Neural progenitor cell (in vitro differentiated cells): ENCODE measurements around the gene FANCL. TPM values are rescaled to one million over a fixed set of nuclear protein-coding genes. Genes with fewer than 3 reads are reported as not detected.
"Not testable (repeated sequence)": the region's sequence is repeated elsewhere in the genome, so short reads cannot be mapped to it uniquely, and the experiment has no call there.

Experiments used
- DNase-seq: peaks from one replicate; pipeline ENCODE4 v3.0.0-alpha.2; 2016; ENCODE audit warnings: low spot score
- H2AFZ ChIP-seq: fragments of 200-600 bp; sonication (generic); replicated peaks from 2 replicates; pipeline ENCODE4 v1.6.1; 2016; ENCODE audit warnings: antibody characterized with exemption
- H3F3A ChIP-seq: fragments of 200-600 bp; sonication (generic); 2 replicates; pipeline ENCODE4 v1.6.1; 2016; ENCODE audit warnings: antibody characterized with exemption, low read depth
- H3K27ac ChIP-seq: fragments of 200-600 bp; sonication (generic); 2 replicates; pipeline ENCODE4 v1.5.1; 2016; ENCODE audit warnings: mild to moderate bottlenecking
- H3K27me3 ChIP-seq: fragments of 200-600 bp; sonication (generic); 2 replicates; pipeline ENCODE4 v1.6.1; 2016; ENCODE audit warnings: mild to moderate bottlenecking, moderate library complexity
- H3K36me3 ChIP-seq: fragments of 200-600 bp; sonication (generic); 2 replicates; pipeline ENCODE4 v1.5.1; 2016
- H3K4me1 ChIP-seq: fragments of 200-600 bp; sonication (generic); 2 replicates; pipeline ENCODE4 v1.6.1; 2016; ENCODE audit warnings: mixed run types
- H3K4me2 ChIP-seq: fragments of 200-600 bp; sonication (generic); 2 replicates; pipeline ENCODE4 v1.6.1; 2016
- H3K4me3 ChIP-seq: fragments of 200-600 bp; sonication (generic); 2 replicates; pipeline ENCODE4 v1.5.1; 2016
- H3K79me2 ChIP-seq: fragments of 200-600 bp; sonication (generic); 2 replicates; pipeline ENCODE4 v1.6.1; 2016; ENCODE audit warnings: low read depth
- H3K9ac ChIP-seq: fragments of 200-600 bp; sonication (generic); 2 replicates; pipeline ENCODE4 v1.6.1; 2016
- H3K9me3 ChIP-seq: fragments of 200-600 bp; sonication (generic); 2 replicates; pipeline ENCODE4 v1.5.1; 2016; ENCODE audit warnings: low read depth
- H4K20me1 ChIP-seq: fragments of 200-600 bp; sonication (generic); 2 replicates; pipeline ENCODE4 v1.6.1; 2016; ENCODE audit warnings: low read depth
- H3K27ac Mint-ChIP-seq: 3 replicates; pipeline ENCODE4 v1.8.0; 2021; ENCODE audit warnings: mixed read lengths
- H3K27me3 Mint-ChIP-seq: 2 replicates; pipeline ENCODE4 v1.8.0; 2022; ENCODE audit warnings: low read depth, mild to moderate bottlenecking, inconsistent platforms, moderate library complexity, mixed read lengths; ENCODE audit not compliant: insufficient read depth
- H3K36me3 Mint-ChIP-seq: 3 replicates; pipeline ENCODE4 v1.8.0; 2021; ENCODE audit warnings: mixed read lengths
- H3K4me1 Mint-ChIP-seq: 3 replicates; pipeline ENCODE4 v1.8.0; 2021; ENCODE audit warnings: mixed read lengths
- H3K4me3 Mint-ChIP-seq: 3 replicates; pipeline ENCODE4 v1.8.0; 2021; ENCODE audit warnings: mild to moderate bottlenecking, moderate library complexity, mixed read lengths
- H3K9me3 Mint-ChIP-seq: 3 replicates; pipeline ENCODE4 v1.8.0; 2020; ENCODE audit warnings: mixed read lengths
- EZH2 ChIP-seq: fragments of 200-600 bp; sonication (generic); IDR thresholded peaks from 2 replicates; pipeline ENCODE4 v1.6.1; 2017; ENCODE audit warnings: antibody characterized with exemption, mild to moderate bottlenecking, moderate library complexity
- EZH2phosphoT487 ChIP-seq: fragments of 200-600 bp; sonication (generic); IDR thresholded peaks from 2 replicates; pipeline ENCODE4 v1.6.1; 2017; ENCODE audit warnings: antibody characterized with exemption
- total RNA-seq: library from RNA; depleted of rRNA; stranded (reverse); fragments of >200 nt; gene quantifications from 2 replicates; pipeline ENCODE4 v1.2.3, GENCODE V29; 2015; ENCODE audit warnings: low replicate concordance
- TF ChIP-seq, protein P1 (sequence below): fragments of 200-600 bp; sonication (generic); IDR thresholded peaks from 2 replicates; pipeline ENCODE4 v1.5.1; 2017; ENCODE audit warnings: antibody characterized with exemption, mild to moderate bottlenecking

Gene FANCL
- total RNA-seq, 1 donor from 2014 or later, result 189 TPM

GRCh38 chr2:58202404-58202803, 38.7 kb downstream of the FANCL start:
- H2AFZ ChIP-seq, result no peak overlapping the region
- no peaks in the 10 kb centered on the region for H3K9me3 ChIP-seq
- no peak overlapping the region for H3K9ac ChIP-seq
- Mint-ChIP-seq H3K27me3 (no peaks in the 10 kb centered on the region), H3K27ac (no peak overlapping the region), H3K36me3 (peaks cover 5% of the 10 kb centered on the region), H3K4me3 (no peak overlapping the region), H3K4me1 (peaks cover 1% of the 10 kb centered on the region), H3K9me3 (no peaks in the 10 kb centered on the region)
- H3K4me3 ChIP-seq, result no peak overlapping the region
- H3K36me3 ChIP-seq, result peaks cover 31% of the 10 kb centered on the region
- H4K20me1 ChIP-seq, result peaks cover 4% of the 10 kb centered on the region
- no peak for DNase-seq
- no peaks in the 10 kb centered on the region for H3K27me3 ChIP-seq
- H3K79me2 ChIP-seq, result peaks cover 6% of the 10 kb centered on the region
- H3K4me2 ChIP-seq, result no peak overlapping the region
- H3K4me1 ChIP-seq, result peaks cover 7% of the 10 kb centered on the region
- TF ChIP-seq EZH2phosphoT487, result no peak
- no peak for TF ChIP-seq EZH2
- TF ChIP-seq, protein P1, sequence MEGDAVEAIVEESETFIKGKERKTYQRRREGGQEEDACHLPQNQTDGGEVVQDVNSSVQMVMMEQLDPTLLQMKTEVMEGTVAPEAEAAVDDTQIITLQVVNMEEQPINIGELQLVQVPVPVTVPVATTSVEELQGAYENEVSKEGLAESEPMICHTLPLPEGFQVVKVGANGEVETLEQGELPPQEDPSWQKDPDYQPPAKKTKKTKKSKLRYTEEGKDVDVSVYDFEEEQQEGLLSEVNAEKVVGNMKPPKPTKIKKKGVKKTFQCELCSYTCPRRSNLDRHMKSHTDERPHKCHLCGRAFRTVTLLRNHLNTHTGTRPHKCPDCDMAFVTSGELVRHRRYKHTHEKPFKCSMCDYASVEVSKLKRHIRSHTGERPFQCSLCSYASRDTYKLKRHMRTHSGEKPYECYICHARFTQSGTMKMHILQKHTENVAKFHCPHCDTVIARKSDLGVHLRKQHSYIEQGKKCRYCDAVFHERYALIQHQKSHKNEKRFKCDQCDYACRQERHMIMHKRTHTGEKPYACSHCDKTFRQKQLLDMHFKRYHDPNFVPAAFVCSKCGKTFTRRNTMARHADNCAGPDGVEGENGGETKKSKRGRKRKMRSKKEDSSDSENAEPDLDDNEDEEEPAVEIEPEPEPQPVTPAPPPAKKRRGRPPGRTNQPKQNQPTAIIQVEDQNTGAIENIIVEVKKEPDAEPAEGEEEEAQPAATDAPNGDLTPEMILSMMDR, result no peak
- H3F3A ChIP-seq, result no peaks in the 10 kb centered on the region
- no peak overlapping the region for H3K27ac ChIP-seq

DNA sequence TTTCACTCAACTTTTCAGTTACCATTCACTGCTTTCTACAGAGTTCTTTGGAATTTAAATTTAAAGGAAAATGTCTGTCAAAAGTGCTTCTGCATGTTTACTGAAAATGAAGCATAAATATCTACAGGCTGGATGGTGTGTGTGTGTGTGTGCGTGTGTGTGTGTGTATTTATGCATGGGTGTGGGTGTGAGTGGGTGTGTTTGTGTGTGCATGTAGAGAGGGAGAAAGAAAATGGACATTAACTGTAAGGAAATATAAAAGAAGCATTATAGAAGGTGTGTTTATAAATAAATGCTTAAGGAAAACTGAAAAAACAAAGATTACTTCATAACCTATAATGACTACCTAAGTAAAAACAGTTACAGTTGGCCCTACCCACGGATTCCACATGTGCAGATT, 43.2 kb downstream of the FANCL start:
- peaks cover 4% of the 10 kb centered on the region for H3K4me1 Mint-ChIP-seq
- Histone ChIP-seq H3K9me3 (no peaks in the 10 kb centered on the region), H3K4me2 (no peak overlapping the region), H3K27ac (no peak overlapping the region), H3K36me3 (peaks cover 22% of the 10 kb centered on the region), H3K4me1 (no peaks in the 10 kb centered on the region), H3K9ac (no peak overlapping the region), H3K4me3 (no peak overlapping the region), H3F3A (no peaks in the 10 kb centered on the region), H3K27me3 (no peaks in the 10 kb centered on the region), H4K20me1 (no peaks in the 10 kb centered on the region), H2AFZ (no peak overlapping the region), H3K79me2 (no peaks in the 10 kb centered on the region)
- H3K27me3 Mint-ChIP-seq, result no peaks in the 10 kb centered on the region
- H3K4me3 Mint-ChIP-seq, result no peak overlapping the region
- no peaks in the 10 kb centered on the region for H3K9me3 Mint-ChIP-seq
- H3K36me3 Mint-ChIP-seq, result peaks cover 4% of the 10 kb centered on the region
- no peak for DNase-seq
- no peak overlapping the region for H3K27ac Mint-ChIP-seq
- no peak for TF ChIP-seq EZH2
- TF ChIP-seq, protein P1, result no peak
- TF ChIP-seq EZH2phosphoT487, result no peak

DNA sequence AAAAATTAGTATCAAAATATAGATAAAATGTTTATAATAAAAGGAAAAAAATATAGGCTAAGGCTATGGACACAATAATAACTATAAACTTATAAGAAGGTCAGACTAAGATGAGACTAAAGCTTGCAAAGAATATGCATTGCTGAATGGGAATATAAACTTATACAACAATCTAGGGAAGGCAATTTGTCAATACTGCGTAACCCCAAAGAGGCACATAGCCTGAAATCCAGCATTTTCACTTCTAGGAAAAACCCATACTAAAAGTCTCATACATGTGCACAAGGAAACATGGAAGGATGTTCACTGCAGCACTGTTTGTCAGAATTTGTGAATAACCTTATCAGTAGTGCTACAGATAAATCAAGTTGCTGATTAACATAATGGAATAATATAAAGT, 45.5 kb downstream of the FANCL start:
- H3K27me3 ChIP-seq, result no peaks in the 10 kb centered on the region
- H3K4me3 Mint-ChIP-seq, result no peak overlapping the region
- peaks cover 17% of the 10 kb centered on the region for H3K36me3 ChIP-seq
- peaks cover 4% of the 10 kb centered on the region for H3K4me1 Mint-ChIP-seq
- H3K9ac ChIP-seq, result no peak overlapping the region
- no peak overlapping the region for H3K4me3 ChIP-seq
- H3K27ac Mint-ChIP-seq, result no peak overlapping the region
- H3K79me2 ChIP-seq, result no peaks in the 10 kb centered on the region
- no peak overlapping the region for H3K4me2 ChIP-seq
- H4K20me1 ChIP-seq, result no peaks in the 10 kb centered on the region
- no peaks in the 10 kb centered on the region for H3K4me1 ChIP-seq
- H3F3A ChIP-seq, result no peaks in the 10 kb centered on the region
- H3K27ac ChIP-seq, result no peak overlapping the region
- H3K36me3 Mint-ChIP-seq, result peaks cover 4% of the 10 kb centered on the region
- H3K27me3 Mint-ChIP-seq, result no peaks in the 10 kb centered on the region
- H3K9me3 ChIP-seq, result no peaks in the 10 kb centered on the region
- DNase-seq, result no peak
- no peak overlapping the region for H2AFZ ChIP-seq
- TF ChIP-seq EZH2phosphoT487, result no peak
- no peak for TF ChIP-seq EZH2
- TF ChIP-seq, protein P1, result no peak
- no peaks in the 10 kb centered on the region for H3K9me3 Mint-ChIP-seq

GRCh38 chr2:58194458-58194857, 46.7 kb downstream of the FANCL start:
- H3K9me3 Mint-ChIP-seq, result no peaks in the 10 kb centered on the region
- Histone ChIP-seq H3K27me3 (no peaks in the 10 kb centered on the region), H3K27ac (no peak overlapping the region)

DNA sequence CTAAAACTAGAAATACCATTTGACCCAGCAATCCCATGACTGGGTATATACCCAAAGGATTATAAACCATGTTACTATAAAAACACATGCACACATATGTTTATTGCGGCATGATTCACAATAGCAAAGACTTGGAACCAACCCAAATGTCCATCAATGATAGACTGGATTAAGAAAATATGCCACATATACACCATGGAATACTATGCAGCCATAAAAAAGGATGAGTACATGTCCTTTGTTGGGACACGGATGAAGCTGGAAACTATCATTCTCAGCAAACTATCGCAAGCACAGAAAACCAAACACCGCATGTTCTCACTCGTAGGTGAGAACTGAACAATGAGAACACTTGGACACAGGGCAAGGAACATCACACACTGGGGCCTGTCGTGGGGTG, 54.1 kb downstream of the FANCL start:
- not testable (repeated sequence) for H3K4me1 Mint-ChIP-seq, H3K79me2 ChIP-seq, H3K27ac ChIP-seq, H3K9me3 Mint-ChIP-seq, H3K4me3 ChIP-seq, H3K27me3 ChIP-seq, H3K4me2 ChIP-seq, H3K27ac Mint-ChIP-seq, DNase-seq, H4K20me1 ChIP-seq, H2AFZ ChIP-seq, H3K9me3 ChIP-seq, H3K4me1 ChIP-seq, H3K4me3 Mint-ChIP-seq, H3K36me3 ChIP-seq, H3K27me3 Mint-ChIP-seq, H3F3A ChIP-seq, H3K9ac ChIP-seq
- peaks cover 20% of the 10 kb centered on the region for H3K36me3 Mint-ChIP-seq

More at GRCh38 chr2:58194458-58194857, 46.7 kb downstream of the FANCL start:
- Mint-ChIP-seq H3K4me3 (no peak overlapping the region), H3K27ac (no peak overlapping the region), H3K4me1 (peaks cover 4% of the 10 kb centered on the region), H3K36me3 (no peaks in the 10 kb centered on the region), H3K27me3 (no peaks in the 10 kb centered on the region)
- TF ChIP-seq, protein P1, result no peak
- TF ChIP-seq EZH2 (no peak), EZH2phosphoT487 (no peak)
- peaks cover 9% of the 10 kb centered on the region for H3K36me3 ChIP-seq
- no peak overlapping the region for H2AFZ ChIP-seq
- H3K9me3 ChIP-seq, result no peaks in the 10 kb centered on the region
- no peaks in the 10 kb centered on the region for H4K20me1 ChIP-seq
- H3K79me2 ChIP-seq, result no peaks in the 10 kb centered on the region
- H3K4me2 ChIP-seq, result no peak overlapping the region
- no peak for DNase-seq
- H3F3A ChIP-seq, result no peaks in the 10 kb centered on the region
- H3K4me1 ChIP-seq, result no peaks in the 10 kb centered on the region
- H3K4me3 ChIP-seq, result no peak overlapping the region
- H3K9ac ChIP-seq, result no peak overlapping the region
